K562 (cell line): ENCODE measurements around the gene NLRP7. TPM values are rescaled to one million over a fixed set of nuclear protein-coding genes. Genes with fewer than 3 reads are reported as not detected.
A peak's percentile ranks its signal among the peaks of the same experiment; 100 is the strongest.

Source experiments
- BCL6 ChIP-seq: fragments of 250-450 bp; sonication (Bioruptor Pico); IDR thresholded peaks from 2 replicates; pipeline ENCODE4 v1.4.0; 2020
- CBX5 ChIP-seq: IDR thresholded peaks from 2 replicates; pipeline ENCODE4 v1.6.1; 2014; ENCODE audit warnings: low read depth, borderline replicate concordance
- DMBX1 ChIP-seq: fragments of 250-450 bp; sonication (Bioruptor Pico); IDR thresholded peaks from 2 replicates; pipeline ENCODE4 v1.8.0; 2022; ENCODE audit warnings: inconsistent platforms, mild to moderate bottlenecking, moderate library complexity, borderline replicate concordance
- E2F8 ChIP-seq: fragments of 450-650 bp; IDR thresholded peaks from 2 replicates; pipeline ENCODE4 v1.7.1; 2018; ENCODE audit warnings: mild to moderate bottlenecking, low read depth; ENCODE audit not compliant: partially characterized antibody
- ELK3 ChIP-seq: fragments of 450-650 bp; formaldehyde crosslinking; IDR thresholded peaks from 2 replicates; pipeline ENCODE4 v1.4.0; 2020; ENCODE audit warnings: mild to moderate bottlenecking
- HCFC1 ChIP-seq: IDR thresholded peaks from 2 replicates; pipeline ENCODE4 v1.6.1; 2012; ENCODE audit warnings: low read depth, low read length, improper control_type of control experiment
- MIER1 ChIP-seq: fragments of 450-650 bp; IDR thresholded peaks from 2 replicates; pipeline ENCODE4 v1.6.1; 2016; ENCODE audit warnings: antibody characterized with exemption, mild to moderate bottlenecking, low read depth
- POLR3A ChIP-seq: IDR thresholded peaks from 2 replicates; pipeline ENCODE4 v1.6.1; 2011; ENCODE audit warnings: borderline replicate concordance, mild to moderate bottlenecking, moderate library complexity; ENCODE audit not compliant: insufficient read length, insufficient read depth; ENCODE audit errors: extremely low read depth
- RUNX1 ChIP-seq: sonication (generic); IDR thresholded peaks from 2 replicates; pipeline ENCODE4 v1.6.1; 2016; ENCODE audit warnings: antibody characterized with exemption, low read depth
- SMARCA4 ChIP-seq: fragments of 450-650 bp; IDR thresholded peaks from 2 replicates; pipeline ENCODE4 v1.6.1; 2016
- XRCC3 ChIP-seq: fragments of 450-650 bp; IDR thresholded peaks from 2 replicates; pipeline ENCODE4 v1.6.1; 2017; ENCODE audit warnings: mild to moderate bottlenecking, moderate library complexity
- XRCC4 ChIP-seq: IDR thresholded peaks from one replicate; pipeline ENCODE4 v1.6.1; 2011; ENCODE audit not compliant: insufficient read depth, insufficient read length; ENCODE audit errors: extremely low read depth
- ZBTB43 ChIP-seq: sonication (generic); formaldehyde crosslinking; IDR thresholded peaks from 2 replicates; pipeline ENCODE4 v1.8.0; 2023; ENCODE audit warnings: mild to moderate bottlenecking, missing genetic modification reagents
- ZKSCAN1 ChIP-seq: fragments of 150-350 bp; IDR thresholded peaks from 2 replicates; pipeline ENCODE4 v1.6.1; 2016; ENCODE audit warnings: low read depth, low read length
- ZNF445 ChIP-seq: fragments of 250-450 bp; sonication (Bioruptor Pico); IDR thresholded peaks from 2 replicates; pipeline ENCODE4 v1.4.0; 2020; ENCODE audit warnings: low read depth, mild to moderate bottlenecking, moderate library complexity
- ZNF589 ChIP-seq: fragments of 200-800 bp; sonication (Bioruptor generic); IDR thresholded peaks from 2 replicates; pipeline ENCODE4 v1.6.1; 2016; ENCODE audit warnings: low read depth, missing genetic modification characterization, missing compliant biosample characterization
- ZNF740 ChIP-seq, 3 experiments: fragments of 200-800 bp in 1 of 3; sonication (Bioruptor generic) in 1 of 3; sonication (generic) in 1 of 3; formaldehyde crosslinking in 1 of 3; IDR thresholded peaks; 2 replicates each; pipeline versions ENCODE4 v1.6.1 to v1.8.0; 2016 to 2022; ENCODE audit warnings: mild to moderate bottlenecking in 2 of 3, missing compliant biosample characterization in 2 of 3, missing genetic modification characterization in 2 of 3, missing genetic modification reagents in 1 of 3
- ZNF780A ChIP-seq: fragments of 250-450 bp; sonication (Bioruptor Pico); IDR thresholded peaks from 2 replicates; pipeline ENCODE4 v1.5.0; 2021; ENCODE audit warnings: mild to moderate bottlenecking
- polyA plus RNA-seq, 8 experiments: library from polyadenylated mRNA; depleted of rRNA in 4 of 8; stranded (reverse) in 5 of 8; unstranded in 3 of 8; fragments of >200 nt; fragmentation: Nextera tagmentation in 2 of 8; fragmentation: Illumina TruSeq in 1 of 8; extraction: Ambion mirVana in 2 of 8; extraction: Trizol in 1 of 8; gene quantifications; 2 replicates each; pipeline versions ENCODE4 v1.2.1 to v1.2.3, GENCODE V29; 2011 to 2014; ENCODE audit warnings: inconsistent platforms in 1 of 8, missing spikeins in 1 of 8
- total RNA-seq, 7 experiments: library from RNA; depleted of rRNA in 6 of 7; stranded (reverse); fragments of >200 nt in 6 of 7; fragmentation: Illumina TruSeq in 2 of 7; extraction: Trizol in 2 of 7; gene quantifications; 2 replicates each; pipeline versions ENCODE4 v1.2.1 to v1.2.3, GENCODE V29; 2011 to 2021; ENCODE audit warnings: low replicate concordance in 1 of 7
- TF ChIP-seq, protein P1 (sequence below): fragments of 150-350 bp; conservative IDR thresholded peaks from 2 replicates; pipeline ENCODE4 v1.6.1; 2014; ENCODE audit warnings: low read length

The NLRP7 gene
- total and polyA plus RNA-seq, 9 of the 15 experiments (the other 6 are each of a cell fraction or from before 2014, with no cell fraction given), result 0.03 to 0.22 (median 0.09) TPM; not detected in 3

GRCh38 chr19:54905803-54906511 lies 41.4 kb downstream of the NLRP7 start, which contains the start of gene NCR1 (continued):
- peak; percentile 59; the same call in 1 of the 2 replicates for TF ChIP-seq DMBX1
- TF ChIP-seq HCFC1, result no peak
- TF ChIP-seq BCL6, result no peak
- TF ChIP-seq ZKSCAN1, result 0 out of 2 replicates have a peak, but pooled peaks have one; percentile 13
- no peak for TF ChIP-seq XRCC4
- TF ChIP-seq ZBTB43 (CRISPR knock-in tag), result no peak
- TF ChIP-seq SMARCA4, result no peak
- TF ChIP-seq XRCC3, result no peak
- no peak for TF ChIP-seq ZNF740 (CRISPR knock-in tag; IDR thresholded peaks at IDR 0.05)
- TF ChIP-seq ZNF740 (tag; IDR thresholded peaks at IDR 0.05), result no peak
- no peak for TF ChIP-seq ELK3
- TF ChIP-seq RUNX1, result no peak
- peak; percentile 44; the same call in 1 of the 2 replicates for TF ChIP-seq ZNF589 (CRISPR knock-in tag)
- TF ChIP-seq POLR3A, result no peak
- 0 out of 2 replicates have a peak, but pooled peaks have one; percentile 43 for TF ChIP-seq CBX5
- no peak for TF ChIP-seq ZNF445 (CRISPR knock-in tag)
- TF ChIP-seq, protein P1, sequence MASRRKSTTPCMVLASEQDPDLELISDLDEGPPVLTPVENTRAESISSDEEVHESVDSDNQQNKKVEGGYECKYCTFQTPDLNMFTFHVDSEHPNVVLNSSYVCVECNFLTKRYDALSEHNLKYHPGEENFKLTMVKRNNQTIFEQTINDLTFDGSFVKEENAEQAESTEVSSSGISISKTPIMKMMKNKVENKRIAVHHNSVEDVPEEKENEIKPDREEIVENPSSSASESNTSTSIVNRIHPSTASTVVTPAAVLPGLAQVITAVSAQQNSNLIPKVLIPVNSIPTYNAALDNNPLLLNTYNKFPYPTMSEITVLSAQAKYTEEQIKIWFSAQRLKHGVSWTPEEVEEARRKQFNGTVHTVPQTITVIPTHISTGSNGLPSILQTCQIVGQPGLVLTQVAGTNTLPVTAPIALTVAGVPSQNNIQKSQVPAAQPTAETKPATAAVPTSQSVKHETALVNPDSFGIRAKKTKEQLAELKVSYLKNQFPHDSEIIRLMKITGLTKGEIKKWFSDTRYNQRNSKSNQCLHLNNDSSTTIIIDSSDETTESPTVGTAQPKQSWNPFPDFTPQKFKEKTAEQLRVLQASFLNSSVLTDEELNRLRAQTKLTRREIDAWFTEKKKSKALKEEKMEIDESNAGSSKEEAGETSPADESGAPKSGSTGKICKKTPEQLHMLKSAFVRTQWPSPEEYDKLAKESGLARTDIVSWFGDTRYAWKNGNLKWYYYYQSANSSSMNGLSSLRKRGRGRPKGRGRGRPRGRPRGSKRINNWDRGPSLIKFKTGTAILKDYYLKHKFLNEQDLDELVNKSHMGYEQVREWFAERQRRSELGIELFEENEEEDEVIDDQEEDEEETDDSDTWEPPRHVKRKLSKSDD, result no peak
- TF ChIP-seq MIER1, result no peak
- TF ChIP-seq ZNF780A (CRISPR knock-in tag), result no peak
- TF ChIP-seq E2F8, result no peak
